Immature natural killer cell (primary cell): Measurements from ENCODE around the gene ASIC2. TPM values are rescaled to one million over a fixed set of nuclear protein-coding genes. Genes with fewer than 3 reads are reported as not detected.

Experiments used
- DNase-seq, 3 donors: peaks; one replicate each; pipeline ENCODE4 v3.0.0; 2022; ENCODE audit warnings: mixed read lengths in 1 of 3
- H3K27ac Mint-ChIP-seq, 6 donors: one replicate each; pipeline ENCODE4 v1.8.0; 2020; ENCODE audit warnings: mixed read lengths in 6 of 6, mild to moderate bottlenecking in 5 of 6, inconsistent platforms in 4 of 6, moderate library complexity in 3 of 6
- H3K27me3 Mint-ChIP-seq, 3 donors: one replicate each; pipeline ENCODE4 v1.8.0; 2020 to 2021; ENCODE audit warnings: low read depth in 3 of 3, mild to moderate bottlenecking in 3 of 3, mixed read lengths in 3 of 3, moderate library complexity in 3 of 3, inconsistent platforms in 1 of 3
- H3K36me3 Mint-ChIP-seq, 3 donors: one replicate each; pipeline ENCODE4 v1.8.0; 2020; ENCODE audit warnings: mixed read lengths in 3 of 3, inconsistent platforms in 2 of 3, mild to moderate bottlenecking in 2 of 3
- H3K4me1 Mint-ChIP-seq, 2 donors: one replicate each; pipeline ENCODE4 v1.8.0; 2020; ENCODE audit warnings: inconsistent platforms in 2 of 2, mild to moderate bottlenecking in 2 of 2, mixed read lengths in 2 of 2, moderate library complexity in 1 of 2
- H3K4me3 Mint-ChIP-seq, 5 donors: one replicate each; pipeline ENCODE4 v1.8.0; 2020; ENCODE audit warnings: mild to moderate bottlenecking in 5 of 5, mixed read lengths in 5 of 5, inconsistent platforms in 3 of 5, moderate library complexity in 3 of 5
- H3K9me3 Mint-ChIP-seq, 6 donors: one replicate each; pipeline ENCODE4 v1.8.0; 2020; ENCODE audit warnings: mild to moderate bottlenecking in 6 of 6, mixed read lengths in 6 of 6, inconsistent platforms in 4 of 6, moderate library complexity in 3 of 6
- polyA plus RNA-seq, 3 donors: library from polyadenylated mRNA; unstranded; fragments of 300-500 nt; fragmentation: Illumina TruSeq; gene quantifications; one replicate each; pipeline ENCODE4 v1.2.3, GENCODE V29; 2021

ASIC2 gene
- not detected for polyA plus RNA-seq

DNA sequence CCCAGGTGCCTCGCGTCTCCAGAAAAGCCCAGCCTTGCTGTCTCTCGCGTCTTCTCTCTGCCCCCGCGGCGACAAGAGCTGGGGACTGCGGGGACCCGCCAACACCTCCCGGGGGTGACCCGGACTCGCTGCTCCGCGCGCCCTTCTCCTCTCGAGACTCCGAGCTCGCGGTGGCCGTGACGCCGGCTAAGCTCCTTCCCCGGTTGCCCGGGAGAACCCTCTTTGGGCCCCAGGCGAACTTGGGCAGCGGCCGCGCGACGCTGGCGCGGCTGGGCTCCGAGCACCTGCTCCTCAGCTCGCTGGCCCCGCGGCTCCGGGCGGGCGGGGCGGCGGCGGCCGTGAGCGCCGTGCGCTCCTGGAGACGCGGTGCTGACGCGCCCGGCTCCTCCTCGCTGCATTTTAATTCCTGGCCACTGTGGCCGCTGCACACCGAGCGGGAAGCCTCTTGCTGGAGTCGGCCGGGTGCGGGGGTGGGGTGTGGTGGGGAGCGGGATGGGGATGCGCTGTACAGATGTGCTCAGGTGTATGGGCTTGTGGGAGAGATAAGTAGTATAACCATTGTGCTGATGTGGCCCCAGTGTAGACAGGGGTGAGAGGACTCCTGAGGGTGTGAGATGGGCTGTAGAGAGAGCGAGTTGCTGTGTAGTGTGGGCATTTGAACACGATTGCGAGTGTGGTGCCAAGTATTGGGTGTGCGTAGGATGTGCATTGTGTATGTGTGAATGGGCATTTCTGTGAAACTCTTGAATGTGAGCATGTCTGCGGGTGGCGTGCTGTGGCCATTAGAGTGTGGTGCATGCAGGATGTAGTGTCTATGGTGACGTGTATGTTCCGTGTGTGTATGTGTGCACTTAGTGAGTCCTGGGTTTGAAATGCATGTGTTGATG lies at the start of gene ASIC2:
Gene ASIC2 (minus strand): TSS at position 315 of the 887 bp plus-strand sequence.
- H3K4me1 Mint-ChIP-seq: peaks cover 0 to 6% of the 10 kb centered on the region in 2 donors
- DNase-seq: no peak
- H3K27ac Mint-ChIP-seq: peak within 1 kb of the TSS in 1 of 6 donors; percentile 28
- H3K27me3 Mint-ChIP-seq: peaks cover 11 to 30% (median 15%) of the 10 kb centered on the region in 3 donors
- no peaks in the 10 kb centered on the region for H3K36me3 Mint-ChIP-seq
- H3K9me3 Mint-ChIP-seq: peaks cover 0 to 2% (median 0%) of the 10 kb centered on the region in 6 donors
- no peak within 1 kb of the TSS for H3K4me3 Mint-ChIP-seq

- Mint-ChIP-seq H3K27ac (no peak overlapping the region), H3K27me3 (peaks cover 3 to 18% (median 7%) of the 10 kb centered on the region in 3 donors), H3K4me1 (no peaks in the 10 kb centered on the region), H3K36me3 (no peaks in the 10 kb centered on the region), H3K4me3 (no peak overlapping the region), H3K9me3 (peaks cover 0 to 2% (median 0%) of the 10 kb centered on the region in 6 donors)
- no peak for DNase-seq
Measured at GRCh38 chr17:33342025-33342424, 48.9 kb upstream of the ASIC2 start.

DNA sequence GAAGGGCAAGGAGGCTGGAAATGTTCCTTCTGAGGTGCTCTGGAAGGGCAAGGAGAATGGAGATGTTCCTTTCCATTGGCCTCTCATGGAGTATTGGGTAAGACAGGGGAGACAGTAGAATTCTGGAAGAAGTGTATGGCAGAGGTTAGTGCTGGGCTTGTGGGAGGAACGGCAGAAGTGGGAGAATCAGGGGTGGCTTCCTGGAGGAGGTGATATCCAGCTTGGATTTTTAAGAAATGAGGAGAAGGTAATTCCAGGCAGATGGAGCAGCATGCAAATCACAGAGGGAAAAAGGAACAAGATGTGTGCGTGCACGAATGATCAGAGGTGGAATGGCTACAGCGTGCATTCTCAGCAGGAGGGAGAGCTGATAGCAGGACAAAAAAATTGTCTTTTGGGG lies 45.1 kb upstream of the ASIC2 start:
- Mint-ChIP-seq H3K36me3 (no peaks in the 10 kb centered on the region), H3K27ac (no peak overlapping the region), H3K27me3 (peaks cover 6 to 18% (median 10%) of the 10 kb centered on the region in 3 donors), H3K4me1 (no peaks in the 10 kb centered on the region), H3K4me3 (no peak overlapping the region), H3K9me3 (peaks cover 0 to 2% (median 0%) of the 10 kb centered on the region in 6 donors)
- no peak for DNase-seq

GRCh38 chr17:33335491-33336173 lies 42.5 kb upstream of the ASIC2 start:
- no peak overlapping the region for H3K27ac Mint-ChIP-seq
- H3K27me3 Mint-ChIP-seq: peaks cover 4 to 10% (median 6%) of the 10 kb centered on the region in 3 donors
- no peaks in the 10 kb centered on the region for H3K36me3 Mint-ChIP-seq
- no peaks in the 10 kb centered on the region for H3K4me1 Mint-ChIP-seq
- no peak for DNase-seq
- peaks cover 0 to 2% (median 0%) of the 10 kb centered on the region in 6 donors for H3K9me3 Mint-ChIP-seq
- no peak overlapping the region for H3K4me3 Mint-ChIP-seq

DNA sequence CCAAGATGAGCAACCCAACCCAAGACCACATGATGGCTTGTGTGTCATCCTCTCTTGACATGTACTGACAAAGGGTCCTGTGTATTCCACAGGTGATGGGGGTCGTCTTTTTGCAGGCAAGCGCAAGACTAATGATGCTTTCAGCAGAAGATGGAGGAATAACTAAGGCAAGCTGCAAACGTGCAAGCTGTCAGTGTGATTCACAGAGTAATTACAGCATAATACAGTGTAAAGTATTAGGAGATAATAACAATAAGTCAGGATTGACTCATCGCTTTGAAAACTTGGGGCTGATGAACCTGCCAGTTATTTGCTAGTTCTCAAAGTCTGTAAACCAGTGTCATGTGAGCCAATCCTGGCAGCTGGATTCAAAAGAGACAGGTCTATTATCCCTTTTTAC lies 41.6 kb upstream of the ASIC2 start:
- DNase-seq: no peak
- H3K36me3 Mint-ChIP-seq: no peaks in the 10 kb centered on the region
- peaks cover 0 to 2% (median 0%) of the 10 kb centered on the region in 6 donors for H3K9me3 Mint-ChIP-seq
- H3K4me1 Mint-ChIP-seq: no peaks in the 10 kb centered on the region
- no peak overlapping the region for H3K4me3 Mint-ChIP-seq
- H3K27ac Mint-ChIP-seq: no peak overlapping the region
- peaks cover 4 to 14% (median 6%) of the 10 kb centered on the region in 3 donors for H3K27me3 Mint-ChIP-seq

- H3K4me3 Mint-ChIP-seq: no peak overlapping the region
- H3K27ac Mint-ChIP-seq: no peak overlapping the region
- no peaks in the 10 kb centered on the region for H3K4me1 Mint-ChIP-seq
- H3K36me3 Mint-ChIP-seq: no peaks in the 10 kb centered on the region
- no peak for DNase-seq
- H3K27me3 Mint-ChIP-seq: peaks cover 0 to 16% (median 1%) of the 10 kb centered on the region in 3 donors
- H3K9me3 Mint-ChIP-seq: no peaks in the 10 kb centered on the region
Measured at GRCh38 chr17:33330877-33331276, 37.8 kb upstream of the ASIC2 start.

DNA sequence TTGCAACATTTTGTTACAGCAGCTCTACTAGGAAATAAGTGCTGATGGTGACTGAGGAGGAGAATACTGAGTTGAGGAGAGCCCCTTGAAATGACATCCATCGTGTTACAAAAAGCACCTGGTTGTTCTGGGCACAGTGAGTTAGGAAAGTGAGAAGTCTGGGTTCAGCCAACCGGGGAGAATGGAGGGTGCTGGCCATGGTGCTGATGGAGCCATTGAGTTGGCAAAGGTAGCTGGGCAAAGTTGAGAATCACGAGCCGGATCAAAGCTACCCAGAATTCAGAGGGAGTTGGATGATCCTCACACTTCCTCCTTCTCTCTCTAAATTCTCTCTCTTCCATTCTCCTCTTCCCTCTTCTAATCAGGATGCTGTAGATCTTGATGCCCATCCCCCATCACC lies 35.0 kb upstream of the ASIC2 start:
- Mint-ChIP-seq H3K27me3 (peaks cover 0 to 16% (median 0%) of the 10 kb centered on the region in 3 donors), H3K27ac (no peak overlapping the region), H3K9me3 (no peaks in the 10 kb centered on the region), H3K4me1 (no peaks in the 10 kb centered on the region), H3K36me3 (no peaks in the 10 kb centered on the region), H3K4me3 (no peak overlapping the region)
- DNase-seq: no peak

- no peaks in the 10 kb centered on the region for H3K36me3 Mint-ChIP-seq
- H3K27ac Mint-ChIP-seq: no peak overlapping the region
- H3K9me3 Mint-ChIP-seq: no peaks in the 10 kb centered on the region
- no peak for DNase-seq
- no peaks in the 10 kb centered on the region for H3K4me1 Mint-ChIP-seq
- H3K4me3 Mint-ChIP-seq: no peak overlapping the region
- peaks cover 0 to 12% (median 3%) of the 10 kb centered on the region in 3 donors for H3K27me3 Mint-ChIP-seq
Measured at GRCh38 chr17:33324736-33325135, 31.6 kb upstream of the ASIC2 start.

DNA sequence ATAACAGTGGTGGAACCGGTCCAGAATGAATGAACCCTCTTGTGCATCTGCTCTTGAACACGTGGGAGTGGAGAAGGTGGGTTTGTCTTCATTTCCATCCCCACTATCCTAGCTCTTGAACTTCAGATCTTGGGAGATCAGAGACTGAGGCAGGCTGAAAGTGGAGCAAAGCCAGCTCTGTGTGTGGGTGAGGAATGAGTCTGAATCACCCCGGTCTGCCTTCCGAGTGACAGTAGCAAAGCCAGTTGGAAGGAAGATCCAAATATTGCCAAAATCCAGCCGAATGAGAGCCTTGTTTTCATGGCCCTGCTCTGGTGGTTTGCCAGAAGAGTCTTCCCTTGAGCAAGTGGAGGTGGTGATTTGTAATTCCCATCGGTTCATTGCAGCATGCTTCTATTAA lies 29.0 kb upstream of the ASIC2 start:
- DNase-seq: no peak
- no peaks in the 10 kb centered on the region for H3K36me3 Mint-ChIP-seq
- H3K4me1 Mint-ChIP-seq: no peaks in the 10 kb centered on the region
- H3K4me3 Mint-ChIP-seq: no peak overlapping the region
- H3K9me3 Mint-ChIP-seq: no peaks in the 10 kb centered on the region
- no peak overlapping the region for H3K27ac Mint-ChIP-seq
- peaks cover 3 to 9% (median 4%) of the 10 kb centered on the region in 3 donors for H3K27me3 Mint-ChIP-seq

DNA sequence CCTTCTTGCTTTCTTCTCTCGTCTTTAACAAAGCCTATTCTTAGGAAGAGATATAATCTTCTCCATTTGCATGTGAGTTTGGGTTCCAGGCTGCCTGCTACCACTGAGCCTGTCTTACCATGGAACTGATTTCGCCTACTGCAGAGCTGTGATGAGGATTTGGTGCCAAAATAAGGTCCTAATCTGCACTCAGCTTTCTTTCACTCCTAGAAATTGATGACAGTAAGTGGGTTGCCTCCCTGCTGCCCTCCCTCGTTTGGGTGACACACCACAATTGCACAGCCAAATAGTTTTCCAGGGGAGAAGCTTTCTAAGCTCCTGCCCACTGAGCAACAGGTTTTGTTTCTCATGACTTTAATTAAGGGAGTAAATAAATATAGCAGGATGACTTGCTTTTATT lies 25.1 kb upstream of the ASIC2 start:
- H3K27ac Mint-ChIP-seq: no peak overlapping the region
- DNase-seq: no peak
- no peaks in the 10 kb centered on the region for H3K36me3 Mint-ChIP-seq
- no peaks in the 10 kb centered on the region for H3K9me3 Mint-ChIP-seq
- H3K4me1 Mint-ChIP-seq: no peaks in the 10 kb centered on the region
- peaks cover 3 to 8% (median 6%) of the 10 kb centered on the region in 3 donors for H3K27me3 Mint-ChIP-seq
- H3K4me3 Mint-ChIP-seq: no peak overlapping the region

DNA sequence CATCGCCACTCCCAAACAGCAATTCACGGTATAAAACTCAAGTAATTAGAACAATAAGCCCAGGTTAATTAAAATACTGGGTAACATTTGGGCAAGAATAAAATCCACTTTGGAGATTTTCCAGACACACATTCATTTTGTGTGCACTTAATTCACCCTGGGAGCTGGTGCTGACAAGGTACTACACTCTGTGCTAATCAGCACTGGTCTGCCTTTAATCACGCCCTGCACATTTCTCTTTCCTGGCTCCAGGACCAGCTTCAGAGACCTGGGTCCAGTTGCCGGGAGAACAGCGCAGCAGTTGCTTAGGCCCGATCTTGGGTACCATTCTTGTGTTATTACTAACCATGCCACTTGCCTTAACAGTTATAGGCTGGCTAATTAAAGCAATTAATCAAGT lies 23.7 kb upstream of the ASIC2 start:
- H3K4me3 Mint-ChIP-seq: no peak overlapping the region
- no peak for DNase-seq
- no peak overlapping the region for H3K27ac Mint-ChIP-seq
- peaks cover 0 to 2% (median 0%) of the 10 kb centered on the region in 6 donors for H3K9me3 Mint-ChIP-seq
- no peaks in the 10 kb centered on the region for H3K4me1 Mint-ChIP-seq
- H3K27me3 Mint-ChIP-seq: peaks cover 0 to 8% (median 5%) of the 10 kb centered on the region in 3 donors
- H3K36me3 Mint-ChIP-seq: no peaks in the 10 kb centered on the region

- Mint-ChIP-seq H3K4me3 (no peak overlapping the region), H3K4me1 (no peaks in the 10 kb centered on the region), H3K27me3 (peaks cover 2 to 15% (median 10%) of the 10 kb centered on the region in 3 donors), H3K27ac (no peak overlapping the region), H3K36me3 (no peaks in the 10 kb centered on the region), H3K9me3 (peaks cover 0 to 5% (median 0%) of the 10 kb centered on the region in 6 donors)
- no peak for DNase-seq
Measured at GRCh38 chr17:33310296-33310695, 17.2 kb upstream of the ASIC2 start.

- Mint-ChIP-seq H3K9me3 (peaks cover 0 to 3% (median 0%) of the 10 kb centered on the region in 6 donors), H3K27me3 (peaks cover 0 to 18% (median 5%) of the 10 kb centered on the region in 3 donors), H3K27ac (peak overlapping the region in 1 of 6 donors; percentile 4), H3K4me3 (no peak overlapping the region), H3K4me1 (peaks cover 2 to 22% of the 10 kb centered on the region in 2 donors), H3K36me3 (no peaks in the 10 kb centered on the region)
- DNase-seq: no peak
Measured at GRCh38 chr17:33303254-33303653, 10.2 kb upstream of the ASIC2 start.

GRCh38 chr17:33302394-33302793 lies 9.3 kb upstream of the ASIC2 start:
- Mint-ChIP-seq H3K27ac (no peak overlapping the region), H3K4me3 (no peak overlapping the region)

More at GRCh38 chr17:33302394-33302793, 9.3 kb upstream of the ASIC2 start:
- H3K4me1 Mint-ChIP-seq: peaks cover 2 to 22% of the 10 kb centered on the region in 2 donors
- peaks cover 0 to 3% (median 0%) of the 10 kb centered on the region in 6 donors for H3K9me3 Mint-ChIP-seq
- no peak for DNase-seq
- H3K36me3 Mint-ChIP-seq: no peaks in the 10 kb centered on the region
- H3K27me3 Mint-ChIP-seq: peaks cover 0 to 16% (median 2%) of the 10 kb centered on the region in 3 donors
